Loucy (cell line): ENCODE data around the gene DIRAS2.

Experiments used
- H2AFZ ChIP-seq: fragments of 200-600 bp; sonication (generic); 2 replicates; pipeline ENCODE4 v1.6.0; 2016; ENCODE audit warnings: antibody characterized with exemption, mild to moderate bottlenecking, low read length, moderate library complexity
- H3F3A ChIP-seq: fragments of 200-600 bp; 2 replicates; pipeline ENCODE4 v1.6.0; 2016; ENCODE audit warnings: antibody characterized with exemption, low read depth, mild to moderate bottlenecking
- H3K27me3 ChIP-seq: fragments of 200-600 bp; sonication (generic); 2 replicates; pipeline ENCODE4 v1.6.1; 2014; ENCODE audit warnings: low read length, mild to moderate bottlenecking; ENCODE audit not compliant: insufficient read depth, poor library complexity, severe bottlenecking
- H3K36me3 ChIP-seq: fragments of 200-600 bp; sonication (generic); 2 replicates; pipeline ENCODE4 v1.6.1; 2016; ENCODE audit warnings: low read length; ENCODE audit not compliant: insufficient read depth
- H3K4me1 ChIP-seq: fragments of 200-600 bp; sonication (generic); 2 replicates; pipeline ENCODE4 v1.5.1; 2014; ENCODE audit warnings: low read length, mild to moderate bottlenecking; ENCODE audit not compliant: insufficient read depth, poor library complexity, severe bottlenecking
- H3K4me2 ChIP-seq: fragments of 200-600 bp; sonication (generic); 2 replicates; pipeline ENCODE4 v1.6.0; 2014; ENCODE audit warnings: antibody characterized with exemption, low read length, low read depth, mild to moderate bottlenecking; ENCODE audit not compliant: poor library complexity, severe bottlenecking
- H3K4me3 ChIP-seq: fragments of 200-600 bp; sonication (generic); 2 replicates; pipeline ENCODE4 v1.5.1; 2014; ENCODE audit warnings: low read length, mild to moderate bottlenecking, mixed read lengths; ENCODE audit not compliant: poor library complexity, severe bottlenecking
- H3K79me2 ChIP-seq: fragments of 200-600 bp; sonication (generic); 2 replicates; pipeline ENCODE4 v1.6.1; 2014; ENCODE audit warnings: low read length; ENCODE audit not compliant: insufficient read depth
- H3K9ac ChIP-seq: fragments of 200-600 bp; sonication (generic); 2 replicates; pipeline ENCODE4 v1.6.0; 2014; ENCODE audit warnings: mild to moderate bottlenecking, low read depth, low read length, moderate library complexity; ENCODE audit not compliant: poor library complexity, severe bottlenecking
- H3K9me2 ChIP-seq: fragments of 200-600 bp; sonication (generic); replicated peaks from 2 replicates; pipeline ENCODE4 v1.6.1; 2016; ENCODE audit warnings: low read depth, low read length, mixed read lengths
- H3K9me3 ChIP-seq: fragments of 200-600 bp; sonication (generic); 2 replicates; pipeline ENCODE4 v1.6.1; 2014; ENCODE audit warnings: mild to moderate bottlenecking, antibody characterized with exemption, low read length, low read depth; ENCODE audit not compliant: insufficient read depth
- H4K20me1 ChIP-seq: fragments of 200-600 bp; sonication (generic); 2 replicates; pipeline ENCODE4 v1.6.0; 2014; ENCODE audit warnings: antibody characterized with exemption, low read length, mild to moderate bottlenecking; ENCODE audit not compliant: insufficient read depth, poor library complexity, severe bottlenecking
- CTCF ChIP-seq: fragments of 200-600 bp; sonication (generic); conservative IDR thresholded peaks from 2 replicates; pipeline ENCODE4 v1.5.1; 2014; ENCODE audit warnings: mild to moderate bottlenecking, antibody characterized with exemption, low read length
- EZH2phosphoT487 ChIP-seq: fragments of 200-600 bp; IDR thresholded peaks from 2 replicates; pipeline ENCODE4 v1.6.1; 2018; ENCODE audit warnings: antibody characterized with exemption, mild to moderate bottlenecking, moderate library complexity, borderline replicate concordance

Gene DIRAS2

GRCh38 chr9:90629354-90629753, 13.3 kb downstream of the DIRAS2 start:
- no peaks in the 10 kb centered on the region for H3K36me3 ChIP-seq
- no peaks in the 10 kb centered on the region for H4K20me1 ChIP-seq
- no peaks in the 10 kb centered on the region for H3K79me2 ChIP-seq
- TF ChIP-seq EZH2phosphoT487 (no peak), CTCF (no peak)
- H3K9ac ChIP-seq = no peak overlapping the region
- no peak overlapping the region for H3K4me2 ChIP-seq
- H3K27me3 ChIP-seq = no peaks in the 10 kb centered on the region
- no peak overlapping the region for H3K4me3 ChIP-seq
- no peaks in the 10 kb centered on the region for H3K9me2 ChIP-seq
- no peaks in the 10 kb centered on the region for H3K4me1 ChIP-seq
- no peaks in the 10 kb centered on the region for H3F3A ChIP-seq
- H2AFZ ChIP-seq = no peak overlapping the region
- H3K9me3 ChIP-seq = no peaks in the 10 kb centered on the region

- no peaks in the 10 kb centered on the region for H4K20me1 ChIP-seq
- no peaks in the 10 kb centered on the region for H3K4me1 ChIP-seq
- no peak overlapping the region for H2AFZ ChIP-seq
- H3F3A ChIP-seq = no peaks in the 10 kb centered on the region
- TF ChIP-seq CTCF = no peak
- TF ChIP-seq EZH2phosphoT487 = no peak
- no peaks in the 10 kb centered on the region for H3K9me3 ChIP-seq
- H3K27me3 ChIP-seq = no peaks in the 10 kb centered on the region
- H3K4me3 ChIP-seq = no peak overlapping the region
- no peaks in the 10 kb centered on the region for H3K79me2 ChIP-seq
- no peak overlapping the region for H3K4me2 ChIP-seq
- H3K36me3 ChIP-seq = no peaks in the 10 kb centered on the region
- H3K9ac ChIP-seq = no peak overlapping the region
- H3K9me2 ChIP-seq = no peaks in the 10 kb centered on the region
Measured at GRCh38 chr9:90616806-90617205, 25.8 kb downstream of the DIRAS2 start.

GRCh38 chr9:90613502-90613901, 29.1 kb downstream of the DIRAS2 start:
- Histone ChIP-seq H3K4me1 (no peaks in the 10 kb centered on the region), H4K20me1 (no peaks in the 10 kb centered on the region), H3K27me3 (no peaks in the 10 kb centered on the region), H3K9me3 (no peaks in the 10 kb centered on the region), H3K9me2 (no peaks in the 10 kb centered on the region), H2AFZ (no peak overlapping the region), H3K4me2 (no peak overlapping the region), H3K79me2 (no peaks in the 10 kb centered on the region), H3F3A (no peaks in the 10 kb centered on the region), H3K9ac (no peak overlapping the region), H3K4me3 (no peak overlapping the region), H3K36me3 (no peaks in the 10 kb centered on the region)
- TF ChIP-seq EZH2phosphoT487 = no peak
- no peak for TF ChIP-seq CTCF
